Activated T-cell treated with anti-CD3 and anti-CD28 coated beads for 1 hour (primary cell): ENCODE measurements around the gene LARP4B.

Experiments
- DNase-seq: peaks from one replicate; pipeline ENCODE4 v3.0.0-alpha.2; 2020; ENCODE audit warnings: low read depth

Gene LARP4B

GRCh38 chr10:931326-932318 lies at the start of gene LARP4B:
Gene LARP4B (minus strand): TSS chr10:931705. CDS start chr10:885721, 45,984 bp downstream.
- peak; percentile 89 for DNase-seq

- no peak for DNase-seq
These were observed 49.1 kb upstream of the LARP4B start for GRCh38 chr10:980468-981093.

- DNase-seq, result no peak
These were observed 47.4 kb upstream of the LARP4B start for GRCh38 chr10:978826-979421.

GRCh38 chr10:976316-976715 lies 44.8 kb upstream of the LARP4B start:
- DNase-seq, result no peak

GRCh38 chr10:974785-975074 lies 43.2 kb upstream of the LARP4B start:
- DNase-seq, result no peak

- DNase-seq, result no peak
These were observed 42.7 kb upstream of the LARP4B start for GRCh38 chr10:974038-974784.

GRCh38 chr10:972763-973162 lies 41.3 kb upstream of the LARP4B start:
- no peak for DNase-seq

GRCh38 chr10:971613-972012 lies 40.1 kb upstream of the LARP4B start:
- no peak for DNase-seq

GRCh38 chr10:971150-971542 lies 39.6 kb upstream of the LARP4B start:
- no peak for DNase-seq

- no peak for DNase-seq
These were observed 39.0 kb upstream of the LARP4B start for GRCh38 chr10:970311-971149.

GRCh38 chr10:969473-970150 lies 38.1 kb upstream of the LARP4B start:
- DNase-seq, result no peak

GRCh38 chr10:968546-969199 lies 37.2 kb upstream of the LARP4B start:
- no peak for DNase-seq

- DNase-seq, result no peak
These were observed 35.1 kb upstream of the LARP4B start for GRCh38 chr10:966466-967235.

GRCh38 chr10:964988-965417 lies 33.5 kb upstream of the LARP4B start:
- DNase-seq, result no peak

GRCh38 chr10:964321-964987 lies 32.9 kb upstream of the LARP4B start:
- DNase-seq, result no peak

GRCh38 chr10:963655-964054 lies 32.1 kb upstream of the LARP4B start:
- no peak for DNase-seq

- no peak for DNase-seq
These were observed 31.7 kb upstream of the LARP4B start for GRCh38 chr10:963186-963585.

GRCh38 chr10:962342-962741 lies 30.8 kb upstream of the LARP4B start:
- no peak for DNase-seq

GRCh38 chr10:958856-959255 lies 27.4 kb upstream of the LARP4B start:
- no peak for DNase-seq
